ENCODE data around the gene RNF31. TPM values are rescaled to one million over a fixed set of nuclear protein-coding genes. Genes with fewer than 3 reads are reported as not detected.
"Not testable (repeated sequence)": the region's sequence is repeated elsewhere in the genome, so short reads cannot be mapped to it uniquely, and the experiment has no call there.

The RNF31 gene
- 100 to 1,000 TPM; 129 to 149 TPM for total RNA-seq

DNA sequence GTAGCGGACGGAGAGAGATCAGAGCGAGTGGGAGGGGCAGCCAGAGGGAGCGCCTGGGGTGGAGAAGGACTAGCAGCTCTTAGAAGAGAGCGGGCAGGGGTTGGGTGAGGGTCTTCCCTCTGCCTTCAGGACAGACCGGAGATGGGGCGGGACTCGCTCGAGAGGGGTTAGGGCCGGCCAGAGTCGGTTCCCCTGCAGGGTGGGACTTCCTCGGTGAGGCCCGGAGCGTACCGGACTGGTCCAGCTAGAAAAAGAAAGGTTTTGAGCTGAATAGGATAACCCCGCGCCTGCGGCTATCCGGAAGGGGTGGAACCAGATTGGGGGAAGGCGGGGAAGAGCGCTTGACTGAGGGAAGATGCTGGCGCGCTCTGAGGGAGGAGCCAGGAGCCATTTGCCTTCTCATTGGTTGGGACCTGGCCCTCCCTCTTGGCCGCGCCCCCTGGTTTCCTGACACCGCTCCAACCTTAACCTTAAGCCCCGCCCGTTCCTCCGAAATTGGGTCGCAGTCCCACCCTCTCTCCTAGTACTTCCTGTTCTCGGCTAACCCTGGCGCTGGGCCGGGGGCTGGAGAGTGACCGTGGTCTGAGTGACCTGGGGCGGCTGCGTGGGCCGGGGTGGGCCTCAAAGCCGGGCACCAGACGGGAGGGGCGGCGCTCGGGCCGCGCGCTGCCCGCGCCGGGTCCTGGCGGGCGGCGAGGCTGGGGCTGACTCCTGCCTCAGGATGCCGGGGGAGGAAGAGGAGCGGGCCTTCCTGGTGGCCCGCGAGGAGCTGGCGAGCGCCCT is at the start of gene RNF31:
Gene RNF31, plus strand, starts transcription at position 521 of the 783 bp plus-strand sequence. Its CDS starts 201 bp downstream, at position 722.
- H3K36me3 Mint-ChIP-seq: peaks cover 75% of the 10 kb centered on the region
- peak; percentile 88 for ATAC-seq

DNA sequence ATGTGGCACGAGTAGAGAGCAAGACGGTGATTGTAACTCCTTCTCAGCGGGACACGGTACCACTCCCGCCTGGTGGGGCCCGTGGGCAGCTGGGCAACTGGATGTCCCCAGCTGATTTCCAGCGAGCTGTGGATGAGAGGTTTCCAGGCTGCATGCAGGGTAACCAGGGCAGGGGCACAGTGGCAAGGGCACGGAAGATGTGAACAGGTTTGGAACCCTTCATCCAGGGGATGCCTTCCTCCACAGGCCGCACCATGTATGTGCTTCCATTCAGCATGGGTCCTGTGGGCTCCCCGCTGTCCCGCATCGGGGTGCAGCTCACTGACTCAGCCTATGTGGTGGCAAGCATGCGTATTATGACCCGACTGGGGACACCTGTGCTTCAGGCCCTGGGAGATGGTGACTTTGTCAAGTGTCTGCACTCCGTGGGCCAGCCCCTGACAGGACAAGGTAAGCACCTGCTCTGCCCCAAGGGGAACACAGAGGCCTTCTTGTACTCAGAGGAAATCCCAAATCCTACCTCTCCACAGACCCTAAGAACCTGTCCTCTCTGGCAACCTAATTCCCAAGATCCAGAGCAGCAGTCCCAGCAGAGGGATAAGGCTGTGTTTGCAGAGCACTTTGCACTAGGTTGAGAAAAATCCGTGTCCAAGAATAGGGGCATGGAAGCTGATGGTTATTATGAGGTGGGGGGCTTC is 48.9 kb upstream of the RNF31 start:
- H3K9me3 Mint-ChIP-seq (ENCODE audit: low read depth): no peaks in the 10 kb centered on the region
- ATAC-seq: no peak
- no peak overlapping the region for H3K27ac Mint-ChIP-seq
- peaks cover 48% of the 10 kb centered on the region for H3K36me3 Mint-ChIP-seq
- CTCF ChIA-PET: interaction anchor here (1.2 to 12.1 kb wide), 2 partner anchors 7 to 16 kb away, joined by 3 to 225 read pairs; partner anchors contain the start of genes DCAF11 and NRL
- no peak overlapping the region for H3K4me3 Mint-ChIP-seq
- no peaks in the 10 kb centered on the region for H3K27me3 Mint-ChIP-seq
- DNase-seq: no peak
- H3K4me1 Mint-ChIP-seq: peaks cover 24% of the 10 kb centered on the region

More for the DNA sequence above, at the start of gene RNF31:
- H3K4me3 Mint-ChIP-seq: peak within 1 kb of the TSS; percentile 94
- peaks cover 67% of the 10 kb centered on the region for H3K4me1 Mint-ChIP-seq
- DNase-seq: peak; percentile 99
- H3K27me3 Mint-ChIP-seq: no peaks in the 10 kb centered on the region
- no peaks in the 10 kb centered on the region for H3K9me3 Mint-ChIP-seq (ENCODE audit: low read depth)
- H3K27ac Mint-ChIP-seq: peak within 1 kb of the TSS; percentile 99
- CTCF ChIA-PET: interaction anchor here (0.7 to 7.4 kb wide), 11 partner anchors 9 to 95 kb away, joined by 3 to 99 read pairs (median 5); partner anchors contain the start of genes DCAF11, IRF9, NRL and PSME1

- Mint-ChIP-seq H3K36me3 (peaks cover 56% of the 10 kb centered on the region), H3K4me1 (peaks cover 18% of the 10 kb centered on the region), H3K27ac (no peak overlapping the region), H3K9me3 (ENCODE audit: low read depth) (no peaks in the 10 kb centered on the region), H3K4me3 (no peak overlapping the region), H3K27me3 (no peaks in the 10 kb centered on the region)
- ATAC-seq (no peak), DNase-seq (no peak)
- CTCF ChIA-PET: interaction anchor here (1.2 to 12.1 kb wide), 2 partner anchors 7 to 15 kb away, joined by 3 to 225 read pairs; partner anchors contain the start of genes DCAF11 and NRL
These were observed 48.1 kb upstream of the RNF31 start for GRCh38 chr14:24098927-24099813.

GRCh38 chr14:24100197-24100981 is 46.9 kb upstream of the RNF31 start:
- ATAC-seq: no peak
- Mint-ChIP-seq H3K4me1 (peaks cover 16% of the 10 kb centered on the region), H3K4me3 (no peak overlapping the region), H3K27ac (no peak overlapping the region), H3K36me3 (peaks cover 60% of the 10 kb centered on the region), H3K9me3 (ENCODE audit: low read depth) (no peaks in the 10 kb centered on the region), H3K27me3 (no peaks in the 10 kb centered on the region)
- CTCF ChIA-PET: interaction anchor here (10.7 to 12.1 kb wide), 2 partner anchors 5 to 6 kb away, joined by 225 read pairs; partner anchors contain the start of gene PCK2
- DNase-seq: no peak

- no peak for ATAC-seq
- CTCF ChIA-PET: interaction anchor here (1.8 to 10.7 kb wide), 2 partner anchors 6 to 19 kb away, joined by 3 to 225 read pairs; partner anchors contain the start of gene PCK2
These were observed 46.3 kb upstream of the RNF31 start for GRCh38 chr14:24100982-24101494.

DNA sequence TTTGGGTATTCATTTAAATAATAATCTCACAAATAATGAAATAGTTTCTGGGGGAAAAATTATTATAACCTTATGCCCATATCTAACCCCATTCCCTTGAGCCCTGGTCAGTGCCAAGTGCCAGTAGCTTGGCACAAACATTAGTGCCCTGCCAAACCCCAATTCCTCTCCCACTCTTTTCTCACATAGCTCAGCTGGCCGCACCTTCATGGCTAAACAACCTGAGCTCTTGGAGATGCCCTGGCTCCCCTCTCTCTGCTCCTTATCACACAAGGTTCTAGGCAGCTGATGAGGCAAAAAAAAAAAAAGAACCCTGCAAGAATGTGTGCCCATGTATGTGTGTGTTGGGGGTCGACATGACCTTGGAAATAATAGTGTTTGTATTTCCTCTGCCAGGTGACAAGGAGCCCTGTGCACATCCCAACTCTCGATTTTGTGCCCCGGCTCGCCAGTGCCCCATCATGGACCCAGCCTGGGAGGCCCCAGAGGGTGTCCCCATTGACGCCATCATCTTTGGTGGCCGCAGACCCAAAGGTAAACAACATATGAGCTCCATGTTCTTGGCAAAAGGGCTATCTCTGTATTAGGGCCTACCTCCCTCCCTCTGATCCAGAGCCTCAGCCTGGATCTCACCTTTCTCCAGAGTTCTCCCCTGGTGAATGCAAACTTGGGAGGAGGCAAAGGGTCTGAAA is 44.8 kb upstream of the RNF31 start:
- Mint-ChIP-seq H3K9me3 (ENCODE audit: low read depth) (no peaks in the 10 kb centered on the region), H3K4me3 (no peak overlapping the region), H3K36me3 (peaks cover 49% of the 10 kb centered on the region), H3K4me1 (peaks cover 17% of the 10 kb centered on the region), H3K27ac (peak overlapping the region; percentile 8), H3K27me3 (no peaks in the 10 kb centered on the region)
- ATAC-seq (no peak), DNase-seq (no peak)
- CTCF ChIA-PET: interaction anchor here (1.0 to 10.7 kb wide), 4 partner anchors 8 to 58 kb away, joined by 3 to 225 read pairs (median 4); partner anchors contain the start of genes IRF9 and PCK2

More at GRCh38 chr14:24100982-24101494, 46.3 kb upstream of the RNF31 start:
- peaks cover 57% of the 10 kb centered on the region for H3K36me3 Mint-ChIP-seq
- no peak overlapping the region for H3K27ac Mint-ChIP-seq
- no peaks in the 10 kb centered on the region for H3K9me3 Mint-ChIP-seq (ENCODE audit: low read depth)
- DNase-seq: no peak
- no peak overlapping the region for H3K4me3 Mint-ChIP-seq
- H3K4me1 Mint-ChIP-seq: peaks cover 15% of the 10 kb centered on the region
- no peaks in the 10 kb centered on the region for H3K27me3 Mint-ChIP-seq

DNA sequence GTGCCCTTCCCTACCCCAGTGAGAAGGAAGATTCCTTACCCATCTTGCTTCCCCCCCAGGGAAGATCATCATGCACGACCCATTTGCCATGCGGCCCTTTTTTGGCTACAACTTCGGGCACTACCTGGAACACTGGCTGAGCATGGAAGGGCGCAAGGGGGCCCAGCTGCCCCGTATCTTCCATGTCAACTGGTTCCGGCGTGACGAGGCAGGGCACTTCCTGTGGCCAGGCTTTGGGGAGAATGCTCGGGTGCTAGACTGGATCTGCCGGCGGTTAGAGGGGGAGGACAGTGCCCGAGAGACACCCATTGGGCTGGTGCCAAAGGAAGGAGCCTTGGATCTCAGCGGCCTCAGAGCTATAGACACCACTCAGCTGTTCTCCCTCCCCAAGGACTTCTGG is 43.8 kb upstream of the RNF31 start:
- Mint-ChIP-seq H3K9me3 (ENCODE audit: low read depth) (no peaks in the 10 kb centered on the region), H3K27ac (no peak overlapping the region), H3K4me3 (no peak overlapping the region), H3K36me3 (peaks cover 44% of the 10 kb centered on the region), H3K4me1 (peaks cover 19% of the 10 kb centered on the region), H3K27me3 (no peaks in the 10 kb centered on the region)
- CTCF ChIA-PET: interaction anchor here (10.7 kb wide), 1 partner anchor 9 kb away, joined by 225 read pairs; the partner anchor contains the start of gene PCK2
- ATAC-seq (no peak), DNase-seq (no peak)

DNA sequence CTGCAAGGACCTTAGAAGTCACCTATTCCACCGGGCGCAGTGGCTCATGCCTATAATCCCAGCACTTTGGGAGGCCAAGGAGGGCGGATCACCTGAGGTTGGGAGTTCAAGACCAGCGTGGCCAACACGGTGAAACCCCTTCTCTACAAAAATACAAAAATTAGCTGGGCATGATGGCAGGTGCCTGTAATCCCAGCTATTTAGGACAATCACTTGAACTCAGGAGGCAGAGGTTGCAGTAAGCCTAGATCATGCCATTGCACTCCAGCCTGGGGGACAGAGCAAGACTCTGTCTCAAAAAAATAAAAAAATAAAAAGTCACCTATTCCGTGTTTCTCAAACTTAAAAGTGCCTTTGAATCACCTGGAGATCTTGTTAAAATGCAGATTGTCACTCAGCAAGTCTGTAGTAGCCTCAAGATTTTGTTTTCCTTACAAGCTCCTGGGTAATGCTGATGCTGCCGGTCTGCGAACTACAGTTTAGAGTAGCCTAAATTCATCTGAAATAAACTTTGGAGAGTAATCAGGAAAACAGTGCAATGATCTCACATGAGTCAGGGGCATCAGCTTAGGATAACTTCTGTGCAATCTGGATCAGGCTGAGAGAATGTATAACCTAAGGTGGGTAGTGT is 41.6 kb upstream of the RNF31 start:
- ATAC-seq; DNase-seq; H3K9me3 Mint-ChIP-seq (ENCODE audit: low read depth); H3K27me3 Mint-ChIP-seq; H3K4me3 Mint-ChIP-seq: not testable (repeated sequence)
- Mint-ChIP-seq H3K27ac (peak overlapping the region; percentile 18), H3K4me1 (peaks cover 33% of the 10 kb centered on the region), H3K36me3 (peaks cover 34% of the 10 kb centered on the region)
- CTCF ChIA-PET: interaction anchor here (0.6 to 10.7 kb wide), 6 partner anchors 11 to 604 kb away, joined by 3 to 225 read pairs (median 4); partner anchors contain the start of genes PCK2 and TINF2

DNA sequence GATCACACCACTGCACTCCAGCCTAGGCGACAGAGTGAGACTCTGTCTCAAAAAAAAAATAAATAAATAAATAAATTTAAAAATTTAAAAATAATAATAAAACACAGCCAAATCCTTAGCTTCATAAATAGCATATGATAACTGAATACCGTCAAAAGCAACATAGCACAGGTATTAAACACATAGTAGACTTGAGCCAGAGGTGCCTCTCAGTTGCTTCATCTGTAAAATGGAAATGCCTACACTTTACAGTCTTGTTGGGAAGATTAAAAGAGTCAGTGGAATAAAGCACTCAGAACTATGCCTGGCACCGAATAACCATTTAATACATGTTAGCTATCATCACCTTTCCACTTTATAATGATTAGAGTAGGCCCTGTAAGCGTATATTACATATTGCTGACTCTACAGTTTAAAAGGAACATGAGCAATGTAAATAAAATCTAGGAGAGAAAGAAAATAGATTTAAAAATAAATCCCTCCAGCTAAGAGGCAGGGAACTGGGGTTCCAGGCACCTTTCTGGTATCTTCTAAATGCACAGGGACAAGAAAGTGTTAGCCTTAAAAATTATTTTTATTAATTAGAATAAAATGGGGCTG is 40.5 kb upstream of the RNF31 start:
- Mint-ChIP-seq H3K36me3 (peaks cover 31% of the 10 kb centered on the region), H3K9me3 (ENCODE audit: low read depth) (no peaks in the 10 kb centered on the region), H3K27me3 (no peaks in the 10 kb centered on the region), H3K27ac (no peak overlapping the region), H3K4me1 (peaks cover 36% of the 10 kb centered on the region), H3K4me3 (no peak overlapping the region)
- ATAC-seq: no peak
- CTCF ChIA-PET: interaction anchor here (0.6 to 10.7 kb wide), 11 partner anchors 12 to 603 kb away, joined by 3 to 225 read pairs (median 7); partner anchors contain the start of genes CARMIL3, IRF9, PCK2 and TINF2
- no peak for DNase-seq

DNA sequence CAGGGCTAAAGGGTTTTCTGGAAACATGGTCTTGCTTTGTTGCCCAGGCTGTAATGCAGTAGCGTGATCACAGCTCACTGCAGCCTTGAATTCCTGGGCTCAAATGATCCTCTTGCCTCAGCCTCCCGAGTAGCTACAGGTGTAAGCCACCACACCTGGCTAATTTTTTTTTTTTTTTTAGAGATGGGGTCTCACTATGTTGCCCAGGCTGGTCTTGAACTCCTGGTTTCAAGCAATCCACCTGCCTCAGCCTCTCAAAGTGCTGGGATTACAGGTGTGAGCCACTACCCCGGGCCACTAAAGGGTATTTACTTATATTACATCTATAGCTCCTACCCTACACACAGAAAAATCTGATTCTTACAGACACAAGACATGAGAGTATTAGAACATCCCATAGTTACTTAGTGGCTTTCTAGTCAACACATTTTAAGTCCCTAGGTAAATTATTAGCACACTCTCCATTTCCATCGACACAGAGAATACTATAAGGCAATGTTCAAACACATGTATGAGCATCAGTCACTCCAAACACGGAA is 38.9 kb upstream of the RNF31 start:
- ATAC-seq (no peak), DNase-seq (no peak)
- CTCF ChIA-PET: interaction anchor here (0.7 to 10.7 kb wide), 35 partner anchors 13 to 519 kb away, joined by 3 to 225 read pairs (median 4); partner anchors contain the start of genes CARMIL3, DHRS4L2, EMC9 and IRF9
- Mint-ChIP-seq H3K27ac (peak overlapping the region; percentile 98), H3K27me3 (no peaks in the 10 kb centered on the region), H3K4me1 (peaks cover 36% of the 10 kb centered on the region), H3K9me3 (ENCODE audit: low read depth) (no peaks in the 10 kb centered on the region), H3K36me3 (peaks cover 18% of the 10 kb centered on the region), H3K4me3 (peak overlapping the region; percentile 17)

Data from activated CD8-positive, alpha-beta memory T cell treated with anti-CD3 and anti-CD28 coated beads, Interleukin-2, amount 10 ng/mL, durations not matched to agents 7 days and 5 days (primary cell).